ENCODE data around the gene OTOS.

Gene OTOS

DNA sequence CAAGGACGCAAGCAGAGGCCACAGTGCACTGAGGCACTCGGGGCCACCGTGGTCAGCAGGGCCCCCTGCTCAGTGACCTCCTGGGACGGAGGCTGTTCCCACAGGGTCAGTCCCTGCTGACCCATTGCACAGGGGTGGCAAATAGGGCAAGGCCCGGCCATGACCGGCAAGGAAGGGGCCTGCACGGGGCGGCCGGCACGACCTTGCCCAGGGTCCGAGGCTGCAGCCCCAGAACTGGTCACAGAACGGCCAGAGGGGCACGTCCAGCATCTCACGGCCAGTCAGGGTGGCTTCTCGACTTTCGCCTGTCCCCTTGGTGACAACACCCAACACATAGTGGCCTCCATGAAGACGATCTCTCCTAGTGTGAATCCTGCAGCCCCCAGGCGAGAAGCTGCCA lies 27.6 kb upstream of the OTOS start:
- no peak for DNase-seq (ENCODE audit: low read depth)
- TF ChIP-seq, protein P1, sequence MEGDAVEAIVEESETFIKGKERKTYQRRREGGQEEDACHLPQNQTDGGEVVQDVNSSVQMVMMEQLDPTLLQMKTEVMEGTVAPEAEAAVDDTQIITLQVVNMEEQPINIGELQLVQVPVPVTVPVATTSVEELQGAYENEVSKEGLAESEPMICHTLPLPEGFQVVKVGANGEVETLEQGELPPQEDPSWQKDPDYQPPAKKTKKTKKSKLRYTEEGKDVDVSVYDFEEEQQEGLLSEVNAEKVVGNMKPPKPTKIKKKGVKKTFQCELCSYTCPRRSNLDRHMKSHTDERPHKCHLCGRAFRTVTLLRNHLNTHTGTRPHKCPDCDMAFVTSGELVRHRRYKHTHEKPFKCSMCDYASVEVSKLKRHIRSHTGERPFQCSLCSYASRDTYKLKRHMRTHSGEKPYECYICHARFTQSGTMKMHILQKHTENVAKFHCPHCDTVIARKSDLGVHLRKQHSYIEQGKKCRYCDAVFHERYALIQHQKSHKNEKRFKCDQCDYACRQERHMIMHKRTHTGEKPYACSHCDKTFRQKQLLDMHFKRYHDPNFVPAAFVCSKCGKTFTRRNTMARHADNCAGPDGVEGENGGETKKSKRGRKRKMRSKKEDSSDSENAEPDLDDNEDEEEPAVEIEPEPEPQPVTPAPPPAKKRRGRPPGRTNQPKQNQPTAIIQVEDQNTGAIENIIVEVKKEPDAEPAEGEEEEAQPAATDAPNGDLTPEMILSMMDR (conservative IDR thresholded peaks at IDR 0.05; ENCODE audit: low read depth, low read length) = no peak
- no peak overlapping the region for H3K4me3 ChIP-seq (ENCODE audit: low read depth, low read length)

DNA sequence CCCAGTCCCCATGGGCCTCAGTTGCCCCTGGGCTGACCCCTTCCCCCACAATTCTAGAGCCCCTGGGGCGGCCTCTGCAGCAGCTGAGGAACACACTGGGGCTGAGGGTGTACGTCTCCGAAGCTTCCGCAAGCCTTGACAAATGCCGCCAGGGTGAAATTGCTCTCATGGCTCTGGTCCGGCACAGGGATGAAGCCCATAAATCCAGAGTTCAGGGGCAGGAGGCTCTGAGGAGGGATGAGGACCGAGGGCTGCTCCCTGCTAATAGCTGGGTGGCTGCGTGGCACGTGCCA lies 27.1 kb upstream of the OTOS start:
- TF ChIP-seq, protein P1 (conservative IDR thresholded peaks at IDR 0.05; ENCODE audit: low read depth, low read length) = no peak
- no peak overlapping the region for H3K4me3 ChIP-seq (ENCODE audit: low read depth, low read length)
- DNase-seq (ENCODE audit: low read depth) = no peak

DNA sequence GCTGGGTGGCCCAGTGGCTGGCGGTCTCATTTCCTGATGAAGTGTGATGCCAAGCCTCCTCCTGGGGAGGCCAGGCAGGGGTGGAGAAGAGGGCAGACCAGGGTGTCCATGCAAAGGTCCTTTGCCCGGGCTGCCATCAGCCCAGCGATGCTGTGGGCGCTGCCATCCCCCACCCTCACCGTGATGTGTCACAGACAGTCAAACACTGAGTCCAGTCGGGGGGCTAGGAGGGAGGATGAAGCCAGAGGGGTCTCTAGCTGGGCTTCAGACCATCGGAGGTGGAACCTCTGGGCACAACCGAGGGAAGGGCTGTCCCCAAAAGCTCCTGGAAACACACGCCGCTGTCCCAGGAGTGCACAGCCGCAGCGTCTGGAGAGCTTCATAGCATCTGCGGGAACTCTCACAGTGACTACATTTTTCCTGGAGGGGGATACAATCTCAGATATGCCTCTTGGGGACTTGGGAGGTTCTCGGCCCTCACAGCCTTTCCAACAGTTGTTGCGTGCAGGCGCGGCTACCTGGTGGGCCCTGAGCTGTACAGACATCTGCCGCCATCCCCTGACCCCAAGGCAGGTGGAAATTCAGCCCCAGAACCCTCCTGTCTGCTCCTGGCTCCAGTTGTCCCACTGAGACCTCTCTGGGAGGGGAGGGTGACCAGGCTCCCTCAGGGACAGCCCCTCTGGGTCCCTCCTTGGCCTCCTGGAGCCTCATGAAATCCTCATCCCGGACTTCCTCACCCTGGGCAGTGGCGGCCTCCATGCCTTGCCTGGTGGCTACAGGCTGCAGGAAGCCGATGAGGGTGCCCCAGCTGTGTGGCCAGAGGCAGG lies 26.5 kb upstream of the OTOS start:
- DNase-seq (ENCODE audit: low read depth) = no peak
- no peak overlapping the region for H3K4me3 ChIP-seq (ENCODE audit: low read depth, low read length)
- TF ChIP-seq, protein P1 (conservative IDR thresholded peaks at IDR 0.05; ENCODE audit: low read depth, low read length) = no peak

DNA sequence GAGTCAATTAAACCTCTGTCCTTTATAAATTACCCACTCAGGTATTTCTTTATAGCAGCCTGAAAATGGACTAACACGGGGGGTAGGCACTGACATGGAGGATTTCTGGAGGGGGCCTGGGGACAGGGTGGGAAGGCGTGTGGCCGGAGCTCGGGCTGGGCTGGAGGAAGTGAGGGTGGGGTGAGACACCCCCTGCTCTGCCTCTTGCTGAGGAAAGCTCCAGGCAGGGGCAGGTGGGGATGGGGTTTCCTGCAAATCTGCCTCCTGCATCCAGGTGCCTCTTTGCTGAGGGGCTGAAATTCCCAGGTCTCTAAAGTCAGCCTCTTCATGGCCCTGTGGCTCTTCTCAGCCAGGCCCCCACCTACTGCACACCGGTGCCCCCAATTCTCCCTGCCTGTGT lies 25.7 kb upstream of the OTOS start:
- no peak for DNase-seq (ENCODE audit: low read depth)
- no peak overlapping the region for H3K4me3 ChIP-seq (ENCODE audit: low read depth, low read length)
- TF ChIP-seq, protein P1 (conservative IDR thresholded peaks at IDR 0.05; ENCODE audit: low read depth, low read length) = no peak

DNA sequence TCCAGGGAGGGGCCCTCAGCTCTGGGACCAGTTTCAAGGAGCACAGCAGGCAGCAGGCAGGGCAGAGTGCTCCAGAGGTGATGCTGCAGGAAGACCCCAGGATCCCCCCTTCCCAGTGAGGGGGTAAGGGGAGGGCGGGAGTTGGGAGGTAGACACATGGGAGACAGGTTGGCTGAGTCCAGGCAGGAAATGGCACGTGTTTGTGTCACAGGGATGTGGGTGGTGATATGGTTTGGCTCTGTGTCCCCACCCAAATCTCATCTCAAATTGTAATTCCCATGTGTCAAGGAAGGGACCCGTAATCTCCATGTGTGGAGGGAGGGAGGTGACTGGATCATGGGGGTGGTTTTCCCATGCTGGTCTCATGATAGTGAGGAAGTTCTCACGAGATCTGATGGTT lies 25.2 kb upstream of the OTOS start:
- DNase-seq (ENCODE audit: low read depth) = no peak
- H3K4me3 ChIP-seq (ENCODE audit: low read depth, low read length) = no peak overlapping the region
- TF ChIP-seq, protein P1 (conservative IDR thresholded peaks at IDR 0.05; ENCODE audit: low read depth, low read length) = no peak

DNA sequence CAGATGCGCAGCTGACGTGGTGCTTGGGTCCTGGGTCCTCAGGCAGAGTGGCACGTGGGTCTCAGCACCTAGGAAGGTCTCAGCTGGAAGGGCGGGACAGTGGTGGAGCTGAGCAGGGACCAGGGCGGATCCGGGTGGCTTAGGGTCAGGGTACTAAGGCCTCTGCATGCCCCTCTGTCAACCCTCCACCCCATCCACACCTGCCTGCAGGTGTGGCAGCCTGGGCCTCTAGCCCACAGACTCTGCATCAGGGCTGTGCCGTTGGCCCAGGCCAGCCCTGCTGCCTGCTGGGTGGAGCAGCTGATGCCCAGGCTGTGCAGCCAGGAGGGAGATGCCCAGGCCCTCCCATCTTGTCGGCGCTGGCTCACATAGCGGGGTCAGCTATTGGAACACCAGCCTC lies 24.6 kb upstream of the OTOS start:
- no peak overlapping the region for H3K4me3 ChIP-seq (ENCODE audit: low read depth, low read length)
- DNase-seq (ENCODE audit: low read depth) = no peak
- TF ChIP-seq, protein P1 (conservative IDR thresholded peaks at IDR 0.05; ENCODE audit: low read depth, low read length) = no peak

DNA sequence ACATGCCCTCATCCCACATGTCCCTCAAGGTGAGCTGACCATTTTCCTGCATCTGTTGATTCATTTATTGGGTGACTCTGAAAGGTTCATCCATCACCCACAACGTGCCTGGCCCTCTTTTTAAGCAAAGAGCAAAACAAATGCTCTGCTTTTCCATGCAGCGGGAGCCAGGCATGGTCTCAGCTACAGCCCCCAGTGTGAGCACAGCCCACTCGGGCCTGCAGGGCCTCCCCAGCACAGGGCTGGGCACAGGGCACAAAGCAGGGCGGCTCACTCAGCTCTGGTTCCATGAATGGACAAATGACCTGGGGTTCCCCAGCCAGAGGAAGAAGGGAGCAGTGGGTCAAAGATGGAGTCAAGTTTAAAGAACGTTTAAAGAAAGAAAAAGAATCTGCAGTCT lies 24.1 kb upstream of the OTOS start:
- no peak overlapping the region for H3K4me3 ChIP-seq (ENCODE audit: low read depth, low read length)
- TF ChIP-seq, protein P1 (conservative IDR thresholded peaks at IDR 0.05; ENCODE audit: low read depth, low read length) = no peak
- no peak for DNase-seq (ENCODE audit: low read depth)

Measured in choroid plexus epithelial cell (primary cell).